ENCODE results near the gene FAM78A. TPM values are rescaled to one million over a fixed set of nuclear protein-coding genes. Genes with fewer than 3 reads are reported as not detected.

The FAM78A gene
- total and polyA plus RNA-seq, 10 donors = 17.0 to 40.3 (median 28.5) TPM

- Histone ChIP-seq H3K4me3 (peak overlapping the region; percentile 6 to 62 (median 26)), H3K27ac (peak overlapping the region in 5 of 8 donors; percentile 42 to 63 (median 60)), H3K27me3 (replicated peaks in 1 of 7) (no peaks in the 10 kb centered on the region), H3K4me1 (peaks cover 0 to 19% (median 6%) of the 10 kb centered on the region in 6 donors), H3K9me3 (no peaks in the 10 kb centered on the region), H3K36me3 (no peaks in the 10 kb centered on the region)
- TF ChIP-seq POLR2AphosphoS5 (IDR thresholded peaks at IDR 0.05) (no peak), POLR2A (IDR thresholded peaks at IDR 0.05) (no peak)
- TF ChIP-seq, protein P1, sequence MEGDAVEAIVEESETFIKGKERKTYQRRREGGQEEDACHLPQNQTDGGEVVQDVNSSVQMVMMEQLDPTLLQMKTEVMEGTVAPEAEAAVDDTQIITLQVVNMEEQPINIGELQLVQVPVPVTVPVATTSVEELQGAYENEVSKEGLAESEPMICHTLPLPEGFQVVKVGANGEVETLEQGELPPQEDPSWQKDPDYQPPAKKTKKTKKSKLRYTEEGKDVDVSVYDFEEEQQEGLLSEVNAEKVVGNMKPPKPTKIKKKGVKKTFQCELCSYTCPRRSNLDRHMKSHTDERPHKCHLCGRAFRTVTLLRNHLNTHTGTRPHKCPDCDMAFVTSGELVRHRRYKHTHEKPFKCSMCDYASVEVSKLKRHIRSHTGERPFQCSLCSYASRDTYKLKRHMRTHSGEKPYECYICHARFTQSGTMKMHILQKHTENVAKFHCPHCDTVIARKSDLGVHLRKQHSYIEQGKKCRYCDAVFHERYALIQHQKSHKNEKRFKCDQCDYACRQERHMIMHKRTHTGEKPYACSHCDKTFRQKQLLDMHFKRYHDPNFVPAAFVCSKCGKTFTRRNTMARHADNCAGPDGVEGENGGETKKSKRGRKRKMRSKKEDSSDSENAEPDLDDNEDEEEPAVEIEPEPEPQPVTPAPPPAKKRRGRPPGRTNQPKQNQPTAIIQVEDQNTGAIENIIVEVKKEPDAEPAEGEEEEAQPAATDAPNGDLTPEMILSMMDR (IDR thresholded peaks at IDR 0.05 in 8 of 11, conservative IDR thresholded peaks at IDR 0.05 in 3 of 11) = no peak
- 67 to 85% (median 73%) methylated on average over 13 to 34 of the region's 34 CpGs for WGBS, 5 donors
- intact Hi-C loops (cut with DNase I; ENCODE audit: low total_unique reads) = no loop called here
- DNase-seq = no peak
Measured at GRCh38 chr9:131290036-131290766, 13.9 kb upstream of the FAM78A start.

DNA sequence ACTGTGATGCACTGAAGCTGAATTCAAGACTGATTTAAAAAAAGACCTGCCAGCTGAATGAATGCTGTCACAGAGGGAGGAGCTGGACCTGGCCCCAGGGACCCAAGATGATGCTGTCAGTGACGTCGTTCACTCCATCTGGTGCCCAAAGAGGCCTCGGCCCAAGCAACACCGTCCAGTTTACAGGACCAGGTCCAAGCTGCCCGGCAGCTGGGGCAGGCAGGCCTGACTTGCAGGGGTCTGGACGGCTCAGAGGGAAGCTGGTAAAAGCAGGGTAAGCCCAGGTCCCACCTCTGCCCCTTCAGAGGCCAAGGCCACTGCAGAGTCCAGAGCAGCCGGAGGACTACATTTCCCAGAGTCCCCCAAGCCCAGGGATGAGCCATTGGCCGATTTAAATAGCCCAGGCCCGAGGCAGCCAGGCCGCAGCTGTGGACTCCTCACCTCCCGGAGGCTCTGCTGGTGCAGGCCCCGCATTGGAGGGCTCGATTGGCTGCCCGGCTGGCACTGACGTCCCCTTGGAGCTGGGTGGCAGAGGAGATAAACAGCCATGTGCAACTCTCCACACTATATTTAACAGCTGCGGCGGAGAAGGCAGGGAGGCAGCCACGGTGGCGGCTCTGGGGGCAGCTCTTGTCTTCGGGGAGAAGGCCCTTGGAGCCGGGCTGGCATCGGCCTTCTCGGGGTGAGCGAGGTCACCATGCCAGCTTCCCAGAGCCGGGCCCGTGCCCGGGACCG lies 13.2 kb upstream of the FAM78A start, which contains the start of gene PLPP7:
Gene PLPP7 (plus strand): TSS at position 423 of the 735 bp plus-strand sequence. CDS start 275 bp downstream, at position 698.
- Histone ChIP-seq H3K27me3 (replicated peaks in 1 of 7) (no peaks in the 10 kb centered on the region), H3K4me3 (peak within 1 kb of the TSS; percentile 6 to 62 (median 26)), H3K27ac (peak within 1 kb of the TSS in 5 of 8 donors; percentile 42 to 63 (median 60)), H3K36me3 (no peaks in the 10 kb centered on the region), H3K9me3 (no peaks in the 10 kb centered on the region), H3K4me1 (peaks cover 0 to 19% (median 6%) of the 10 kb centered on the region in 6 donors)
- no peak for DNase-seq
- WGBS, 5 donors = 55 to 71% (median 57%) methylated on average over 5 to 28 of the region's 28 CpGs
- intact Hi-C loops (cut with DNase I; ENCODE audit: low total_unique reads) = loop anchor here (10.0 kb wide), 1 partner anchor 55 kb away; no protein-coding TSS in a partner anchor
- TF ChIP-seq POLR2AphosphoS5 (IDR thresholded peaks at IDR 0.05) = peak in 2 of 3 donors; percentile 45 to 51
- no peak for TF ChIP-seq POLR2A (IDR thresholded peaks at IDR 0.05)

- Histone ChIP-seq H3K36me3 (no peaks in the 10 kb centered on the region), H3K4me3 (no peak overlapping the region), H3K27me3 (replicated peaks in 1 of 7) (peaks cover 0 to 4% (median under 1%) of the 10 kb centered on the region in 7 donors), H3K4me1 (peaks cover 0 to 19% (median 6%) of the 10 kb centered on the region in 6 donors), H3K27ac (no peak overlapping the region), H3K9me3 (no peaks in the 10 kb centered on the region)
- intact Hi-C loops (cut with DNase I; ENCODE audit: low total_unique reads) = loop anchor here (10.0 kb wide), 1 partner anchor 53 kb away; no protein-coding TSS in a partner anchor
- DNase-seq = no peak
- 70 to 79% (median 74%) methylated on average over 7 to 9 of the region's 9 CpGs for WGBS, 5 donors
- TF ChIP-seq, protein P1 (IDR thresholded peaks at IDR 0.05 in 8 of 11, conservative IDR thresholded peaks at IDR 0.05 in 3 of 11) = no peak
- TF ChIP-seq POLR2AphosphoS5 (IDR thresholded peaks at IDR 0.05) (no peak), POLR2A (IDR thresholded peaks at IDR 0.05) (no peak)
Measured at GRCh38 chr9:131288217-131288616, 11.9 kb upstream of the FAM78A start.

DNA sequence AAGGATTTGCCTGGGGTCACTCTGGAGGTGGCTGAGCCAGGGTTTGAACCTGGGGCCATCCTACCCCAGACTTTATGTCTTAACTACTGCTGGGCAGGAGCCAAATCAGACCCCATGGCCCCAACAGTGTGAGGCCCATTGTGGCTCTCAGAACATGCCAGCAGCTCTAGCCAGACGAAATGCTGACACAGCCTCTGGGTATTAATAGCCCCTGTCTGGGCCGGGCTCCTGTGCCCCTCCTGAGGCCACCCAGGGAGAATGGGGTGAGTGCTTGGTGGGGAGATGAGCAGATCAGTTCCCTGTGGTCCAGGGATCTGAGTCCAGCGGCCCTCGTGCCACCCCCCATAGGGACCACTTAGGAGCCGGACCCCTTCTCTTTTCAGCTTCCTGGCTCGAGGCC lies 11.0 kb upstream of the FAM78A start:
- TF ChIP-seq POLR2A (IDR thresholded peaks at IDR 0.05) (no peak), POLR2AphosphoS5 (IDR thresholded peaks at IDR 0.05) (no peak)
- TF ChIP-seq, protein P1 (IDR thresholded peaks at IDR 0.05 in 8 of 11, conservative IDR thresholded peaks at IDR 0.05 in 3 of 11) = no peak
- DNase-seq = no peak
- Histone ChIP-seq H3K27me3 (replicated peaks in 1 of 7) (peaks cover 0 to 12% (median 9%) of the 10 kb centered on the region in 7 donors), H3K4me3 (no peak overlapping the region), H3K4me1 (peaks cover 4 to 27% (median 14%) of the 10 kb centered on the region in 6 donors), H3K9me3 (no peaks in the 10 kb centered on the region), H3K27ac (no peak overlapping the region), H3K36me3 (no peaks in the 10 kb centered on the region)
- WGBS, 5 donors = 83 to 95% (median 88%) methylated on average over 6 of the region's 6 CpGs
- intact Hi-C loops (cut with DNase I; ENCODE audit: low total_unique reads) = loop anchor here (10.0 kb wide), 1 partner anchor 53 kb away; no protein-coding TSS in a partner anchor

All from spleen (tissue), 11 donors.